Measurements from ENCODE around the gene NFAT5. TPM values are rescaled to one million over a fixed set of nuclear protein-coding genes. Genes with fewer than 3 reads are reported as not detected.

Gene NFAT5
- total and polyA plus RNA-seq, 9 donors = 8.2 to 47.9 (median 37.0) TPM

DNA sequence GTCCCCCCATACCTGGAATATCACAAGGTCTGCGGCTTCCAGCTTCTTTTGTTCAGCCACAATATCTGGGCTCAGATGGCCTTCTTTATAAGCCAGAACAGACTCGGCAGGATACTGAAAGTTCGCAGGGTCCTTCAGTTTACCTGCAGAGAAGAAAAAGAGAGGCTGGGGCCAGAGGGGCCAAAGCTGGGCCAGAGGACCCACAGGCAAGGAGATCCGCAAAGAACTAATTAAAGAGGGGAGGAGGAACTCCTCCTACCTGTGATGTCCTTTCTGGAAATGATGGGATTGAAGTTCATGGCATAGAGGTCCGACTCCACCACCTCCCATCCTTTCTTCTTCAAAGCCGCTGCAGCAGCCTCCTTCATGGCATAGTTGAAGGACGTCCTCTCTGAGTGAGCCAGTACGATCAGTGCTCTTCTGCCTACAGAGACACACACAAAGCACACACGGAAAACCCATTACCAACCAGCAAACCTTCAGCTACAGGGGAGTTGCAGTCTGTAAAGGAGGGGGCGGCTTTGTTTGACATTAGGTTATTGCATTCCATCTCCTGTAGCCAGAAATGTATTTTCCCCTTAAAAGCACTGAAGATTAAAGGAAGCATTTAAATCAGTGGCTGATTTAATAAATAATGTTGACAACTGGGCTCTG, 152.5 kb downstream of the NFAT5 start:
- Histone ChIP-seq H3K9me3 (no peaks in the 10 kb centered on the region), H3K4me3 (no peak overlapping the region), H3K36me3 (no peaks in the 10 kb centered on the region), H3K4me1 (ENCODE audit: insufficient read depth) (no peaks in the 10 kb centered on the region), H3K27ac (no peak overlapping the region), H3K27me3 (no peaks in the 10 kb centered on the region)
- 73 to 78% (median 77%) methylated on average over 10 of the region's 10 CpGs for WGBS, 3 donors
- intact Hi-C loops (cut with DNase I) = no loop called here
- TF ChIP-seq POLR2A (IDR thresholded peaks at IDR 0.05) (no peak), EP300 (IDR thresholded peaks at IDR 0.05) (no peak)
- TF ChIP-seq, protein P1, sequence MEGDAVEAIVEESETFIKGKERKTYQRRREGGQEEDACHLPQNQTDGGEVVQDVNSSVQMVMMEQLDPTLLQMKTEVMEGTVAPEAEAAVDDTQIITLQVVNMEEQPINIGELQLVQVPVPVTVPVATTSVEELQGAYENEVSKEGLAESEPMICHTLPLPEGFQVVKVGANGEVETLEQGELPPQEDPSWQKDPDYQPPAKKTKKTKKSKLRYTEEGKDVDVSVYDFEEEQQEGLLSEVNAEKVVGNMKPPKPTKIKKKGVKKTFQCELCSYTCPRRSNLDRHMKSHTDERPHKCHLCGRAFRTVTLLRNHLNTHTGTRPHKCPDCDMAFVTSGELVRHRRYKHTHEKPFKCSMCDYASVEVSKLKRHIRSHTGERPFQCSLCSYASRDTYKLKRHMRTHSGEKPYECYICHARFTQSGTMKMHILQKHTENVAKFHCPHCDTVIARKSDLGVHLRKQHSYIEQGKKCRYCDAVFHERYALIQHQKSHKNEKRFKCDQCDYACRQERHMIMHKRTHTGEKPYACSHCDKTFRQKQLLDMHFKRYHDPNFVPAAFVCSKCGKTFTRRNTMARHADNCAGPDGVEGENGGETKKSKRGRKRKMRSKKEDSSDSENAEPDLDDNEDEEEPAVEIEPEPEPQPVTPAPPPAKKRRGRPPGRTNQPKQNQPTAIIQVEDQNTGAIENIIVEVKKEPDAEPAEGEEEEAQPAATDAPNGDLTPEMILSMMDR (IDR thresholded peaks at IDR 0.05) = no peak
- DNase-seq = no peak

DNA sequence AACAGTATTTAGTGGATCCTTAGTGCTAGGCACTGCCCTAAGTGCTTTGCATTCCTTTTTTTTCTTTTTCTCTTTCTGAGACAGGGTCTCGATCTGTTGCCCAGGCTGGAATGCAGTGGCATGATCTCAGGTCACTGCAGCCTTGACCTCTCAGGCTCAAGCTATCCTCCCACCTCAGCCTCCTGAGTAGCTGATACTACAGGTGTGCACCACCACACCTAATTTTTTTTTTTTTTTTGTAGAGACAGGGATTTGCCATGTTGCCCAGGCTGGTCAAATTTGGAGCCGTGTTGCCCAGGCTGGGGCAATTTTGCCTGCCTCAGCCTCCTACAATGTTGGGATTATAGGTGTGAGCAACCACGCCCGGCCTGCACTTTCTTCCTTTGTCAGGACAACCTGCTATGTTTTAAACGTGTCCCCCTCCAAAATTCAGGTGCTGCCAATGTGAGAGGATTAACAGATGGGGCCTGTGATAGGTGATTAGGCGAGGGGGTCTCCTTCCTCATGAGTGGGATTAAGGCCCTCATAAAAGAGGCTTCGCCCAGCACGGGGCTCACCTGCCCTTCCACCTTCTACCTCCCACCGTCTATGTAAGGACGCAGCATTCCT, 155.2 kb downstream of the NFAT5 start:
- no peak for DNase-seq
- WGBS, 3 donors = 85 to 93% (median 89%) methylated on average over 10 of the region's 10 CpGs
- H3K36me3 ChIP-seq = no peaks in the 10 kb centered on the region
- H3K27me3 ChIP-seq = no peaks in the 10 kb centered on the region
- TF ChIP-seq POLR2A (IDR thresholded peaks at IDR 0.05) (no peak), EP300 (IDR thresholded peaks at IDR 0.05) (no peak)
- TF ChIP-seq, protein P1 (IDR thresholded peaks at IDR 0.05) = no peak
- no peak overlapping the region for H3K4me3 ChIP-seq
- intact Hi-C loops (cut with DNase I) = no loop called here
- H3K9me3 ChIP-seq = no peaks in the 10 kb centered on the region
- H3K4me1 ChIP-seq (ENCODE audit: insufficient read depth) = no peaks in the 10 kb centered on the region
- H3K27ac ChIP-seq = no peak overlapping the region

DNA sequence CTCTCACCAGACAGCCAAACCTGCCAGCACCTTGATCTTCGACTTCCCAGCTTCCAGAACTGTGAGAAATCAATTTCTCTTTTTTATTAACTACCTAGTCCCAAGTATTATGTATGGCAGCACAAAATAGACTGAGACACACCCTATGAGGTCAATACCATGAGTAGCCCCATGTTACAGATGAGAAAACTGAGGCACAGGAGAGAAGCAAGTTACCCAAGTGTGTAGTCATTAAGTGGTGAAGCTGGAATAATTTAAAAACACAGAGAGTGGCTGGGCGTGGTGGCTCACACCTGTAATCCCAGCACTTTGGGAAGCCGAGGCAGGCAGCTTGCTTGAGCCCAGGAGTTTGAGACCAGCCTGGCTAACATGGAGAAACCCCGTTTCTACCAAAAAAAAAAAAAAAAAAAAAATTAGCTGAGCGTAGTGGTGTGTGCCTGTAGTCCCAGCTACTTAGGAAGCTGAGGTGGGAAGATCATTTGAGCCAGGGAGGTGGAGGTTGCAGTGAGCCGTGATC, 155.7 kb downstream of the NFAT5 start:
- no peaks in the 10 kb centered on the region for H3K4me1 ChIP-seq (ENCODE audit: insufficient read depth)
- H3K36me3 ChIP-seq = no peaks in the 10 kb centered on the region
- 91 to 96% (median 92%) methylated on average over 6 of the region's 6 CpGs for WGBS, 3 donors
- no peak for TF ChIP-seq EP300 (IDR thresholded peaks at IDR 0.05)
- no peak for TF ChIP-seq POLR2A (IDR thresholded peaks at IDR 0.05)
- TF ChIP-seq, protein P1 (IDR thresholded peaks at IDR 0.05) = no peak
- no peak for DNase-seq
- no peaks in the 10 kb centered on the region for H3K9me3 ChIP-seq
- intact Hi-C loops (cut with DNase I) = no loop called here
- no peak overlapping the region for H3K4me3 ChIP-seq
- no peak overlapping the region for H3K27ac ChIP-seq
- H3K27me3 ChIP-seq = no peaks in the 10 kb centered on the region

DNA sequence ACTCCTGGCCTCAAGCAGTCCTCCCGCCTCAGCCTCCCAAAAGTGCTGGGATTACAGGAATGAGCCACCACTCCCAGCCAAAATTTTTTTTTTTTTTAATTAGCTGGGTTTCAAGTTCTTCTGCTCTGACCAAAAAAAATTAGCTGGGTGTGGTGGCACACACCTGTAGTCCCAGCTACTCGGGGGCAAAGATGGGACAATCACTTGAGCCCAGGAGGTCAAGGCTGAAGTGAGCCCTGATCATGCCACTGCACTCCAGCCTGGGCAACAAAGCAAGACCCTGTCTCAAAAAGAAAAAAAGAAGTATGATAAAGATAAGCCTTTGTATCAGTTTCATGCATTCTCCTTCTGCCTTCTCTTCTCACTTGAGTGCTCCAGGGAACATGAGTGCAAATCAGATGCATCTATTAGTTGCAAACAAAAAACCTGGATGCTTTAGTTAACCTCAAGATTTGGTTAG, 158.7 kb downstream of the NFAT5 start:
- Histone ChIP-seq H3K27ac (no peak overlapping the region), H3K4me3 (no peak overlapping the region), H3K36me3 (no peaks in the 10 kb centered on the region), H3K9me3 (no peaks in the 10 kb centered on the region), H3K4me1 (ENCODE audit: insufficient read depth) (peaks cover 7% of the 10 kb centered on the region), H3K27me3 (no peaks in the 10 kb centered on the region)
- 94 to 98% (median 98%) methylated on average over 2 of the region's 2 CpGs for WGBS, 3 donors
- peak in 1 of 5 donors; percentile 2 for DNase-seq
- no peak for TF ChIP-seq POLR2A (IDR thresholded peaks at IDR 0.05)
- no peak for TF ChIP-seq EP300 (IDR thresholded peaks at IDR 0.05)
- TF ChIP-seq, protein P1 (IDR thresholded peaks at IDR 0.05) = no peak
- intact Hi-C loops (cut with DNase I) = no loop called here

Data from ovary (tissue), 9 donors.